HepG2 (cell line): ENCODE data around the gene SPRED2. TPM values are rescaled to one million over a fixed set of nuclear protein-coding genes. Genes with fewer than 3 reads are reported as not detected.

ENCODE experiments used
- ATAC-seq: fragments of 200-7000 bp; cut with Tn5 transposase; 3 replicates; pipeline ENCODE4 v1.9.1; 2020; ENCODE audit warnings: mild to moderate bottlenecking, moderate library complexity
- BruUV-seq: library from RNA; stranded (reverse); fragments of 400-500 nt; replicated peaks from 2 replicates; lab custom pipeline; 2021; lab: Mats Ljungman, UMichigan
- CTCF ChIA-PET: fragments of 300-600 bp; formaldehyde crosslinking; extraction: SDS; loops from one replicate; lab custom pipeline; 2021; ENCODE audit warnings: low total read pairs, inconsistent platforms, low intra/inter-chr PET ratio; lab: Yijun Ruan, JAX
- POLR2A ChIA-PET: fragments of 350-600 bp; sonication (Branson Sonifier 250); formaldehyde crosslinking; loops from one replicate; lab custom pipeline; 2020; ENCODE audit warnings: antibody characterized with exemption, inconsistent platforms; lab: Yijun Ruan, JAX
- DNase-seq: peaks from one replicate; pipeline ENCODE4 v3.0.0-alpha.2; 2015; ENCODE audit warnings: low spot score
- FAIRE-seq: peaks from 3 replicates; lab custom pipeline; 2011; peaks lifted over from hg19 to GRCh38; lab: Jason Lieb, UNC
- H2AFZ ChIP-seq: one replicate; pipeline ENCODE4 v1.6.1; 2011; ENCODE audit warnings: low read length, inconsistent platforms
- H3K27ac ChIP-seq: fragments of 300-600 bp; 3 replicates; pipeline ENCODE4 v1.8.0; 2011; ENCODE audit warnings: mixed run types, mild to moderate bottlenecking, mixed read lengths, low read length, inconsistent platforms; ENCODE audit not compliant: insufficient read depth; ENCODE audit errors: extremely low read length
- H3K27me3 ChIP-seq, 2 experiments: fragments of 200-600 bp in 1 of 2; 2 replicates in 1 of 2; 3 replicates in 1 of 2; pipeline versions ENCODE4 v1.6.0 to v1.8.0; 2011; ENCODE audit warnings: low read length in 2 of 2, mild to moderate bottlenecking in 2 of 2, moderate library complexity in 2 of 2, inconsistent platforms in 1 of 2; ENCODE audit not compliant: insufficient read depth in 2 of 2, control insufficient read depth in 1 of 2
- H3K36me3 ChIP-seq, 2 experiments: fragments of 200-600 bp in 1 of 2; replicated peaks in 1 of 2; 2 replicates in 1 of 2; 3 replicates in 1 of 2; pipeline versions ENCODE4 v1.5.1 to v1.8.0; 2011; ENCODE audit warnings: low read length in 2 of 2, inconsistent platforms in 1 of 2; ENCODE audit not compliant: insufficient read depth in 2 of 2, control insufficient read depth in 1 of 2
- H3K4me1 ChIP-seq: 2 replicates; pipeline ENCODE4 v1.5.1; 2012; ENCODE audit warnings: low read length, inconsistent platforms; ENCODE audit not compliant: insufficient read depth
- H3K4me2 ChIP-seq: 2 replicates; pipeline ENCODE4 v1.6.0; 2011; ENCODE audit warnings: low read depth, low read length, inconsistent platforms
- H3K4me3 ChIP-seq, 3 experiments: fragments of 200-600 bp in 1 of 3; sonication (generic), shearing (Covaris generic) in 1 of 3; replicated peaks in 1 of 3; 2 replicates each; pipeline ENCODE4 v1.5.1; 2011 to 2016; ENCODE audit warnings: low read length in 3 of 3, inconsistent platforms in 2 of 3, low read depth in 2 of 3, mild to moderate bottlenecking in 2 of 3, control low read depth in 1 of 3, mixed read lengths in 1 of 3; ENCODE audit not compliant: insufficient read depth in 1 of 3
- H3K79me2 ChIP-seq: one replicate; pipeline ENCODE4 v1.6.1; 2011; ENCODE audit warnings: low read length, inconsistent platforms; ENCODE audit not compliant: insufficient read depth
- H3K9ac ChIP-seq: 2 replicates; pipeline ENCODE4 v1.6.0; 2011; ENCODE audit warnings: mild to moderate bottlenecking, low read depth, low read length, inconsistent platforms; ENCODE audit not compliant: insufficient read depth
- H3K9me3 ChIP-seq: 2 replicates; pipeline ENCODE4 v1.5.1; 2012; ENCODE audit warnings: mild to moderate bottlenecking, low read length
- H4K20me1 ChIP-seq: 2 replicates; pipeline ENCODE4 v1.6.0; 2011; ENCODE audit warnings: inconsistent platforms, mild to moderate bottlenecking, low read length, moderate library complexity; ENCODE audit not compliant: insufficient read depth
- FOXA3 ChIP-seq: IDR thresholded peaks from 2 replicates; pipeline ENCODE4 v1.6.1; 2016; ENCODE audit warnings: missing genetic modification reagents, missing compliant biosample characterization
- HDAC2 ChIP-seq: sonication (generic); formaldehyde crosslinking; IDR thresholded peaks from 2 replicates; pipeline ENCODE4 v1.4.0; 2020; ENCODE audit warnings: missing genetic modification reagents
- RBM22 ChIP-seq: fragments of 200-400 bp; formaldehyde crosslinking; optimal IDR thresholded peaks from 2 replicates; pipeline ENCODE3; 2017; ENCODE audit warnings: mild to moderate bottlenecking, low read length, moderate library complexity
- ZNF263 ChIP-seq: sonication (generic); formaldehyde crosslinking; IDR thresholded peaks from 2 replicates; pipeline ENCODE4 v1.4.0; 2020; ENCODE audit warnings: missing genetic modification reagents
- WGBS: methylation state at CpG from one replicate; pipeline ENCODE4 v1.1.6; 2017; ENCODE audit warnings: low lambda C conversion rate; 5-methylcytosine and 5-hydroxymethylcytosine counted together
- in situ Hi-C: cut with HindIII; loops from 2 replicates; pipeline ENCODE4 v1.10.0; 2017; ENCODE audit warnings: low pct_unique_long_range_greater_than_20kb; ENCODE audit not compliant: extremely low pct_ligation_motif_present
- intact Hi-C: fragments of 100-400 bp; cut with micrococcal nuclease; formaldehyde crosslinking; loops from one replicate; pipeline ENCODE4 v1.10.0; 2022; ENCODE audit not compliant: unreplicated experiment
- polyA plus RNA-seq, 8 experiments: library from polyadenylated mRNA; depleted of rRNA in 3 of 8; stranded (reverse) in 7 of 8; unstranded in 1 of 8; fragments of >200 nt; fragmentation: Illumina TruSeq in 4 of 8; extraction: Trizol in 4 of 8; gene quantifications; 2 replicates each; pipeline versions ENCODE4 v1.2.1 to v1.2.3, GENCODE V29; 2011 to 2016; ENCODE audit warnings: low read depth in 4 of 8, missing spikeins in 1 of 8, mixed read lengths in 1 of 8; ENCODE audit not compliant: insufficient read depth in 1 of 8
- total RNA-seq, 5 experiments: library from RNA; depleted of rRNA; stranded (reverse); fragments of >200 nt; fragmentation: Illumina TruSeq; extraction: Trizol; gene quantifications; 2 replicates each; pipeline ENCODE4 v1.2.3, GENCODE V29; 2016; ENCODE audit warnings: low read depth in 1 of 5
- TF ChIP-seq, protein P1 (sequence below): sonication (generic); formaldehyde crosslinking; IDR thresholded peaks from 2 replicates; pipeline ENCODE4 v1.4.0; 2020; ENCODE audit warnings: missing genetic modification reagents, mild to moderate bottlenecking, borderline replicate concordance
- TF ChIP-seq, protein P2 (sequence below), 2 experiments: sonication (generic) in 1 of 2; formaldehyde crosslinking in 1 of 2; IDR thresholded peaks; 2 replicates each; pipeline versions ENCODE4 v1.4.0 to v1.6.1; 2018 to 2020; ENCODE audit warnings: missing genetic modification reagents in 2 of 2, borderline replicate concordance in 1 of 2, low read depth in 1 of 2, mild to moderate bottlenecking in 1 of 2, missing biosample characterization in 1 of 2
- TF ChIP-seq, protein P3 (sequence below): sonication (generic); formaldehyde crosslinking; IDR thresholded peaks from 2 replicates; pipeline ENCODE4 v1.5.1; 2020; ENCODE audit warnings: mild to moderate bottlenecking, missing genetic modification reagents, moderate library complexity

Gene SPRED2
- total and polyA plus RNA-seq, 2 of the 13 experiments (the other 11 are each of a cell fraction or from before 2014, with no cell fraction given), result 13.0 to 37.0 TPM

DNA sequence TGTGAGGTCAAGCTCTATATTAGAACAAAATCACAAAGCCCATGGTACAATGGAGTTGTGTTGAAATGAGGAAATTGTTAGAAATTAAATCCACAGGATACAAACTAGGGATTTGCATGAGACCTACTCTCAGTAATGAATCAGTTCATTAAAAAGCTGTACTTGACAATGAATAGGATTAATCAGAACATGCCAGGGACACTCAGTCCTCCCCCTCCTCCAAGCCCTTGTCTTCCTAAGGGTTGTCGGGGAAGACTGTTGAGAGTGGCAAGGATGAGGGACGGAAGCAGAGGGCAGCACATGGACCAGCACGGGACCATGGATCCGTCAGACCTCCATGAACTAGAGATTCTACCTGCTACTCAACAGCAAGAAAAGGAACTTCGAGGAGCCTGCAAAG, 39.8 kb downstream of the SPRED2 start:
- Histone ChIP-seq H3K9me3 (no peaks in the 10 kb centered on the region), H2AFZ (no peak overlapping the region), H3K27ac (no peak overlapping the region), H3K79me2 (peaks cover 97% of the 10 kb centered on the region), H3K9ac (no peak overlapping the region), H3K27me3 (no peaks in the 10 kb centered on the region), H3K4me2 (no peak overlapping the region), H3K4me1 (peaks cover 82% of the 10 kb centered on the region), H3K36me3 (peaks cover 5% of the 10 kb centered on the region in 2 experiments; a peak in 4 of 5 replicates), H4K20me1 (peaks cover 88% of the 10 kb centered on the region), H3K4me3 (no peak overlapping the region)
- no TSS peak for BruUV-seq
- 98% methylated on average over 5 of the region's 5 CpGs for WGBS
- TF ChIP-seq FOXA3 (CRISPR knock-in tag) (no peak), RBM22 (peak; percentile 27), HDAC2 (CRISPR knock-in tag) (no peak), ZNF263 (CRISPR knock-in tag) (0 out of 2 replicates have a peak, but pooled peaks have one; percentile 18)
- TF ChIP-seq, protein P1, sequence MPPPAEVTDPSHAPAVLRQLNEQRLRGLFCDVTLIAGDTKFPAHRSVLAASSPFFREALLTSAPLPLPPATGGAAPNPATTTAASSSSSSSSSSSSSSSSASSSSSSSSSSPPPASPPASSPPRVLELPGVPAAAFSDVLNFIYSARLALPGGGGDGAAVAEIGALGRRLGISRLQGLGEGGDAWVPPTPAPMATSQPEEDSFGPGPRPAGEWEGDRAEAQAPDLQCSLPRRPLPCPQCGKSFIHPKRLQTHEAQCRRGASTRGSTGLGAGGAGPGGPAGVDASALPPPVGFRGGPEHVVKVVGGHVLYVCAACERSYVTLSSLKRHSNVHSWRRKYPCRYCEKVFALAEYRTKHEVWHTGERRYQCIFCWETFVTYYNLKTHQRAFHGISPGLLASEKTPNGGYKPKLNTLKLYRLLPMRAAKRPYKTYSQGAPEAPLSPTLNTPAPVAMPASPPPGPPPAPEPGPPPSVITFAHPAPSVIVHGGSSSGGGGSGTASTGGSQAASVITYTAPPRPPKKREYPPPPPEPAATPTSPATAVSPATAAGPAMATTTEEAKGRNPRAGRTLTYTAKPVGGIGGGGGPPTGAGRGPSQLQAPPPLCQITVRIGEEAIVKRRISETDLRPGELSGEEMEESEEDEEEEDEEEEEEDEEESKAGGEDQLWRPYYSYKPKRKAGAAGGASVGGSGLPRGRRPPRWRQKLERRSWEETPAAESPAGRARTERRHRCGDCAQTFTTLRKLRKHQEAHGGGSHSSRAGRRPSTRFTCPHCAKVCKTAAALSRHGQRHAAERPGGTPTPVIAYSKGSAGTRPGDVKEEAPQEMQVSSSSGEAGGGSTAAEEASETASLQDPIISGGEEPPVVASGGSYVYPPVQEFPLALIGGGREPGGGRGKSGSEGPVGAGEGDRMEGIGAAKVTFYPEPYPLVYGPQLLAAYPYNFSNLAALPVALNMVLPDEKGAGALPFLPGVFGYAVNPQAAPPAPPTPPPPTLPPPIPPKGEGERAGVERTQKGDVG (CRISPR knock-in tag), result no peak
- FAIRE-seq (no peak), ATAC-seq (no peak), DNase-seq (no peak)
- ChIA-PET POLR2A (interaction anchor here (1.2 kb wide), 1 partner anchor 40 kb away, joined by 3 read pairs; the partner anchor contains the start of gene SPRED2), CTCF (no interaction called here)
- intact Hi-C loops, result no loop called here
- in situ Hi-C loops, result no loop called here

DNA sequence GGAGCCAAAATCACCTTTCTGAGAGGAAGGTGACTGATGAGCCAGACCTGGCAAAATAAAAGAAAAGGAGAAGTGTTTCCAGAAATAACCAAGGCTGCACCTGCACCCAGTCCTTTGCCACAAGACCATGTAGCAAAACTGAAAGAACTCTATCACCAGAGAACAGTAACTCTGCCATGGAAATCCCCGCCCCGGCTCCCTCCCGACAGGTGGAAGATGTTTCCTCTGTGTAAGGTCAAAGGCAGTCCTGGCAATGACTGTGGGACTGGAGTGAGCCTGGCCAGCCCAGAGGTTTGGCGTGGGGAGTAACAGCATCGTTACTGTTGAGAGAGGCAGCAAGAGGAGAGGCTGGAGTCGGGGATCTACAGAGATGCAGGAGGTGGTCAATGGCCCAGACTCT, 42.3 kb downstream of the SPRED2 start:
- ChIA-PET POLR2A (no interaction called here), CTCF (no interaction called here)
- no peak for FAIRE-seq
- H3K4me1 ChIP-seq, result peaks cover 81% of the 10 kb centered on the region
- H3K36me3 ChIP-seq, result peaks cover 3 to 9% of the 10 kb centered on the region in 2 experiments
- H3K27me3 ChIP-seq, result no peaks in the 10 kb centered on the region
- H2AFZ ChIP-seq, result no peak overlapping the region
- peaks cover 88% of the 10 kb centered on the region for H4K20me1 ChIP-seq
- peaks cover 95% of the 10 kb centered on the region for H3K79me2 ChIP-seq
- no peak for ATAC-seq
- no peak overlapping the region for H3K9ac ChIP-seq
- no peak overlapping the region for H3K27ac ChIP-seq
- no peak overlapping the region for H3K4me2 ChIP-seq
- no TSS peak for BruUV-seq
- intact Hi-C loops, result no loop called here
- 93% methylated on average over 6 of the region's 6 CpGs for WGBS
- no peaks in the 10 kb centered on the region for H3K9me3 ChIP-seq
- no peak overlapping the region for H3K4me3 ChIP-seq
- in situ Hi-C loops, result no loop called here
- no peak for DNase-seq
- TF ChIP-seq, protein P2, sequence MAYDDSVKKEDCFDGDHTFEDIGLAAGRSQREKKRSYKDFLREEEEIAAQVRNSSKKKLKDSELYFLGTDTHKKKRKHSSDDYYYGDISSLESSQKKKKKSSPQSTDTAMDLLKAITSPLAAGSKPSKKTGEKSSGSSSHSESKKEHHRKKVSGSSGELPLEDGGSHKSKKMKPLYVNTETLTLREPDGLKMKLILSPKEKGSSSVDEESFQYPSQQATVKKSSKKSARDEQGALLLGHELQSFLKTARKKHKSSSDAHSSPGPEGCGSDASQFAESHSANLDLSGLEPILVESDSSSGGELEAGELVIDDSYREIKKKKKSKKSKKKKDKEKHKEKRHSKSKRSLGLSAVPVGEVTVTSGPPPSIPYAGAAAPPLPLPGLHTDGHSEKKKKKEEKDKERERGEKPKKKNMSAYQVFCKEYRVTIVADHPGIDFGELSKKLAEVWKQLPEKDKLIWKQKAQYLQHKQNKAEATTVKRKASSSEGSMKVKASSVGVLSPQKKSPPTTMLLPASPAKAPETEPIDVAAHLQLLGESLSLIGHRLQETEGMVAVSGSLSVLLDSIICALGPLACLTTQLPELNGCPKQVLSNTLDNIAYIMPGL (CRISPR knock-in tag; IDR thresholded peaks at IDR 0.05; ENCODE audit: borderline replicate concordance in 1 of 2, low read depth in 1 of 2), result no peak
- peak; percentile 72 for TF ChIP-seq RBM22
- TF ChIP-seq, protein P3, sequence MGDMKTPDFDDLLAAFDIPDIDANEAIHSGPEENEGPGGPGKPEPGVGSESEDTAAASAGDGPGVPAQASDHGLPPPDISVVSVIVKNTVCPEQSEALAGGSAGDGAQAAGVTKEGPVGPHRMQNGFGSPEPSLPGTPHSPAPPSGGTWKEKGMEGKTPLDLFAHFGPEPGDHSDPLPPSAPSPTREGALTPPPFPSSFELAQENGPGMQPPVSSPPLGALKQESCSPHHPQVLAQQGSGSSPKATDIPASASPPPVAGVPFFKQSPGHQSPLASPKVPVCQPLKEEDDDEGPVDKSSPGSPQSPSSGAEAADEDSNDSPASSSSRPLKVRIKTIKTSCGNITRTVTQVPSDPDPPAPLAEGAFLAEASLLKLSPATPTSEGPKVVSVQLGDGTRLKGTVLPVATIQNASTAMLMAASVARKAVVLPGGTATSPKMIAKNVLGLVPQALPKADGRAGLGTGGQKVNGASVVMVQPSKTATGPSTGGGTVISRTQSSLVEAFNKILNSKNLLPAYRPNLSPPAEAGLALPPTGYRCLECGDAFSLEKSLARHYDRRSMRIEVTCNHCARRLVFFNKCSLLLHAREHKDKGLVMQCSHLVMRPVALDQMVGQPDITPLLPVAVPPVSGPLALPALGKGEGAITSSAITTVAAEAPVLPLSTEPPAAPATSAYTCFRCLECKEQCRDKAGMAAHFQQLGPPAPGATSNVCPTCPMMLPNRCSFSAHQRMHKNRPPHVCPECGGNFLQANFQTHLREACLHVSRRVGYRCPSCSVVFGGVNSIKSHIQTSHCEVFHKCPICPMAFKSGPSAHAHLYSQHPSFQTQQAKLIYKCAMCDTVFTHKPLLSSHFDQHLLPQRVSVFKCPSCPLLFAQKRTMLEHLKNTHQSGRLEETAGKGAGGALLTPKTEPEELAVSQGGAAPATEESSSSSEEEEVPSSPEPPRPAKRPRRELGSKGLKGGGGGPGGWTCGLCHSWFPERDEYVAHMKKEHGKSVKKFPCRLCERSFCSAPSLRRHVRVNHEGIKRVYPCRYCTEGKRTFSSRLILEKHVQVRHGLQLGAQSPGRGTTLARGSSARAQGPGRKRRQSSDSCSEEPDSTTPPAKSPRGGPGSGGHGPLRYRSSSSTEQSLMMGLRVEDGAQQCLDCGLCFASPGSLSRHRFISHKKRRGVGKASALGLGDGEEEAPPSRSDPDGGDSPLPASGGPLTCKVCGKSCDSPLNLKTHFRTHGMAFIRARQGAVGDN (CRISPR knock-in tag), result peak; percentile 19; the same call in 1 of the 2 replicates
